Activated naive CD8-positive, alpha-beta T cell treated with anti-CD3 and anti-CD28 coated beads, Interleukin-2, amount 50 U/mL, for 16 hours (primary cell): ENCODE data around the gene ZFYVE1.

Source experiments
- DNase-seq: peaks from one replicate; pipeline ENCODE4 v3.0.0-alpha.2; 2020; ENCODE audit warnings: low read depth, low spot score

Gene ZFYVE1

DNA sequence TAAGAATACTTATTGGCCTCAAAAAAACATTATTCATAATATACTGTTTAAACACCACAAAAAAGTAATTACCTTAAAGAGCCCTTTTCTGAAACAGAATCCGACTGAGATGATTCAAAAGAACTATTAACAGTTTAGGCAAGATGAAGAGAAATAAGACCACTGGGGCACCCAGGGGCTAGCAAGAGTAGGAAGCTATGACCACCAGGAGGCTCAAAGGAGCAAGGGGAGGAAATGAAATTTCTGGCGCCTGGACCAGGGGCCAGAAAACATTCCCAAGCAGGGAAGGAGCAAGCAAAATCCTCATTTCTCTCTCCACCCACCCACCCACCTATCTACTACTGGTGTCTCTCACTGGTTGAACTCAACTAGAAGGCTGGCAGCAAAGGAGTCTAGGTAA lies 106.9 kb downstream of the ZFYVE1 start:
- no peak for DNase-seq
